GM19238 (cell line): ENCODE data around the gene ADIG.
"Not testable (repeated sequence)": the region's sequence is repeated elsewhere in the genome, so short reads cannot be mapped to it uniquely, and the experiment has no call there.

Source experiments
- DNase-seq: peaks from one replicate; pipeline ENCODE4 v3.0.0; 2011; ENCODE audit warnings: low spot score; ENCODE audit not compliant: insufficient read length

The ADIG gene

DNA sequence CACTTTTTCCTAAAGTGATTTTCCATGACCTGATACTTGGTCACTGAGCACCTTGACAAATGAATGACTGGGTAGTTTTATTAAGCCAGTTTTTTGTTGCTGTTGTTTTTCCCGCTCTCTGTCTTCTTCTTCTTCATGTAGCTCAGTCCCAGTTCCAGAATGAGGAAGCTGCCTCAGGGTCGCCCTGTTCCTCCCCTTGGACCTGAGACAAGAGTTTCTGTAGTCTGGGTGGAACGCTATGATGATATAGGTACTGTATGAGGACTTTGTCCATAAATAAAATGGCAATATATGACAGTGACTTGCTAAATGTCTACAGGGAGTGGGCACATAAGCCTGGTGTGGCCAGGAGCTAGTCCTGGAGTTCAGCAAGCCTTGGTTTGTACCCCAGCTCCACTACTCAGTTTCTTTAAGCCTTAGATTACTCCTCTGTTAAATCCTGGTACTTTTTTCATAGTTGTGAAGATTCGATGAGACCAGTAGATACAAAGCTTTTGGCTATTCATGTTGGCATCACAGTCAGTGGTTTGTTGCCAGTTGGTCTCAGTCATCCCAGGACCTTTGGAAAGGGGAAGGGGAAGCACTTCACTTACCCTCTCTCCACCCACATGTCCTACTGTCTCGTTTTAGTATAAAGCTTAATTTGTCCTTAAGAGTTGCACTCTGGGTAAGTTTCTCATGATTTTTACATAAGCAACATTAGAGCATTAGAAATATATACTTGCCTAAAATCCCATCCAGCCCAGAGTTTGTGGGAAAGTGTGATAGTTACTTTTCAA, 11.1 kb upstream of the ADIG start:
- no peak for DNase-seq

DNA sequence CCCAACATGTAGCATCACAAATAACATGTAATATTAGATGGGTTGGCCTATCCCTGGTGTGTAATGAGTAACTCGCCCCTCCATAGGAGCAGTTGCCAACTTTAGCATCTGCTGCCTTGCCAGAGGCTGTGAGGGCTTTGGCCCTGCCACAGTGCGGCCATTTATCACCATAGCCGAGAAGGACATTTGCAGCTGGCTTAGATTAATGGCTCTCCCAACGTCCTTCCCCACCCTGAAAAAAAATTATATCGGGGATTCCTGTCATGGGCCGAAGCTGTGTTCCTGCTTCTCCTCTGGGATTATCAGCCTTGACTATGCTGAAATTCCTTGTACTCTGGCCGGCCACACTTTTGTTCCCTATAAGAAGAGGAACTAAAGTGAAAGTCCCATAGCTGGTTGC, 7.6 kb upstream of the ADIG start:
- no peak for DNase-seq

DNA sequence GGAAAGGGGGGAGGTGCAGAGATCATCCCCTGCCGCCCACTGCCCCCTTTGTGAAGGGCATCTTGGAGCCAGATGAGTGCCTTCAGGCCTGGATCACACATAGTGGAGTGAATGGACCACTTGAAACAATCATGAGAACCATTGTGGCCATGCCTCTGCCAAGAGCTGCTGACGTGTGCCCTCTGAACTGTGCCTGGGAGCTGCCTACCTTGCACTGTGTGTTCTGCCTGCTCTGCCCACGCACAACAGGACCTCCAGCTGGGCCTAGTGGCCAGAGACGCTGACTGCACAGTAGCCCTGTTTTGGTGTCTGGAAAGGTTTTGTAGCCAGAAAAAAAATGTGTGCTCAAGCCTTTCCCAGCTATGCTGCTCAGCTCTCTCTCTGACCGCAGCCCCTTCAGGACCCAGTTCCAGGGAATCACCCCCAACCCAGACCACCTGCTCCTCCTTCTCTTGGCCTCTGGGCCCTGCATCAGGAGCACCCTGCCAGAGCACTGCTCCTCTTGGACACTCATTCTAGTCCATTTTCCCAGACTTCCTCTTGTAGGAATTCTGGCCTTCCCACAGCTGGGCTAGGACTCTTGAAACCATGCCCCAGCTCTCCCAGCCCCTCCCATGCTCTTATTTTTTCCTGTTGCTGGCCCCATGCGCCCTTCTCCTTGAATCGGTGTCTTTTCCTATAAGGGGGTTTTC, 1.6 kb upstream of the ADIG start:
- no peak for DNase-seq

DNA sequence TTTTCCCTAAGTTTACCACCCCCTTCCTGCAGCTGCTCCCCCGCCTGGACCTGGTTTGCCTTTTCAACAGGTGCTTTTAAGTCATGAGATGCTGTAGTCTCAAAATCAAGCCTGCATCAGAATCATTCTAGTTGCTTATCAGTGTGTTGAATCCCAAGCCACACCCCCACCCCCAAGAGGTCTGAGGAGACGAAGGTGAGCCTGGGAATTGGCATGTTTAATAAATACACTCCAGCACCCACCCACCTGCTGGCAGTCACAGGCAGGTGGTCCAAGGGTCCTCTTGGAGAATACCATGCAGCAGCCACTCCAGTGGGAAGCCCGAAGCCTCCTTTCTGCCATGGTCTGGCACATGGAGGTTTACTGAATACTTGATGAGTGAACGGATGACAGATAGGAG, 1.1 kb upstream of the ADIG start:
- DNase-seq = no peak

DNA sequence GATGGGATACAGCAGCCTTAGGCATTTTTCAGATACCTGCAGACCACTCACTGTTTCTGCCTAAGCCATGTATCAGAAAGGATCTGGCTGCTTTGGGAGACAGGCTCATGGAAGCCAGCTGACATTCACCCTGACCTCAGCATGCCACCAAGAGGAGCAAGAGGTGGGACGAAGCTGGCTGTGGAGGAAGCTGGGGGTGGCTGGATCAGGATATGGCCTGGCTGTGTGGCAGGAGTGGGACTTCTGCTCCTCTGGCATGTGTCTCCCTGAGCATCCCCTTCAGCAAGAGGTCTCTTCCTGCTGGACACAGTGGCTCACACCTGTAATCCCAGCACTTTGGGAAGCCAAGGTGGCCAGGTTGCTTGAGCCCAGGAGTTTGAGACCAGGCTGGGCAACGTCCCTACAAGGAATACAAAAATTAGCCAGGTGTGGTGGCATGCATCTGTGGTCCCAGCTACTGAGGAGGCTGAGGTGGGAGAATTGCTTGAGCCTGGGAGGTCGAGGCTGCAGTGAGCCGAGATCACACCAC, 897 bp downstream of the ADIG start:
- no peak for DNase-seq

DNA sequence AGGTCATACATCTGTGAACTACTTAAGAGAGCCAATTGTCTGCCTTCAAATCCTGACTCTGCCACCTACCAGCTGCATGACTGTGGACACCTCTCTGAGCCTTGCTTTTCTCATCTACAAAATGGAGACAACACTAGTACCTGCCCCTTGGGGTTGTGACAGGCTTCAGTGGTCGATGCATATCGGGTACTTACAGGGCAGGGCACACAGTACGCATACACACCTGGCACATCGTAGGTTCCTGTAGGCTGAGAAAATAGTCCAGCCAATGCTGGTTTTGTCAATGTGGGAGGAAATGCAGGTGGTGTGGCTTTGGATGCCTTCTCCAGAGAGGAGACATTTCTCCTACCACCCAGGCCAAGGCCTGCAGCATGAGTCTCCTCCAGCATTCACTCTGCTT, 2.3 kb downstream of the ADIG start:
- DNase-seq = no peak

DNA sequence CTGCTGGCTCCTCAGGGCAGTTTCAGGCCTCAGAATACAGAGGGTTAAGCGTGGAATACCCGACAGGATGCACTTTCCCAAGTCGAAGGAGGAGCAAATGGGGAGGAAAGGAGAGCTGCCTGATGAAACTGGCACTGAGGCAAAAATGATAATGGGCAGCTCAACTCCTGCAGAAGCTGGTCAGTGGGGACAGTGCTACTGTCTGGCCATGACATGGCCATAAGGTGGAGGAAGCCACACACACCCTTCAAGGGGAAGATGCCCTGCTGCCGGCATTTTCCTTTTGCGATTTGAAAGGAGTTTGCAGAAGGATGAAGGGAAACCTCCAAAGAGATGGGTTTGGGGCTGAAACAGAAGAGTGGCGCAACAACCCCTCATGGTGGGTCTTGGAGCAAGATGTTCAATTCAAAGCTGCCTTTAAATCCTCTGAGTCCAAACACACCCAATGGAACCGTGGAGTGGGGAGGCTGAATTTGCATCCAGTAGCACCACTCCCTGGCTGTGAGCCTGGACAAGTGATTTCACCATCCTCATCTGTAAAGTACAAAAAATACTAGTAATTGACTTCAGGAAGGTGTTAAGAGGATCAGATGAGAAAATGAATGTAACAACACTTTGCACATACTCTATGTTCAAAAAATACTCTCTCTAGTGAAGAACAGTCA, 3.2 kb downstream of the ADIG start:
- DNase-seq = no peak

DNA sequence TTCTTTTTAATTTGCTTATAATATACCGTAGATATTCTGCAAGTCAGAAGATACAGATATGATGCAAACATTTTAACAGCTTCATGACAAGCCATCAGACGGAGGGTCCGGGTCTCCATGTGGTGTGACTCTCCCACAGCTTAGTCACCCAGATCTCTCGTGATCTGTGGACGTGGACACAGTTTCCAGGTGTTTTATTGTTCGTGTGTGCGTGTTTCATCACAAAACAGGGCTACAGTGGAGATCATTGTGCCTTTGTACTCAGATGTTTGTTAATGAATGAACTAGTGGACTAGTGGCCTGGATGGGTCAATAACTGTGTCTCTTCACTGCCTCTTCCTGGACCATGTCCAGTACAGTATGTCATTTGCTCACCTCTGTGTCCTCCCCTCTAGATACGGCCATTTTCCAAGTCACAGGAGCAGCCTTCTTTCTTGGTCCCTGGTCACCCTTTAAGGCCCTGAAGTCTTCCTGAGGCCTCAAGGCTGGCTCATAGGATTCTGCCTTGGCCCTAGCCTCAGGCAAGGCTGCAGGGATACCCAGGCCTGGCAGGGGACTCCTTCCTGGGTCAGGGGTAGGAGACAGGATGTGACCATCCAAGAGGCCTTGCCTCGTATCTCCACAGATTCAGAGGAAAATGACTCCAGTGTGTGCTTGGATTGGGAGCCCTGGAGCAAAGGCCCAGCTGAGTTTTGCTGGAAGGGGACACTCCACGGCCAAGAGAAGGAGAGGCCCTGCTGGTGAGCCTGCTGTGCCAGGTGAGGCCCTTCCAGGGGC, 4.6 kb downstream of the ADIG start:
- no peak for DNase-seq

DNA sequence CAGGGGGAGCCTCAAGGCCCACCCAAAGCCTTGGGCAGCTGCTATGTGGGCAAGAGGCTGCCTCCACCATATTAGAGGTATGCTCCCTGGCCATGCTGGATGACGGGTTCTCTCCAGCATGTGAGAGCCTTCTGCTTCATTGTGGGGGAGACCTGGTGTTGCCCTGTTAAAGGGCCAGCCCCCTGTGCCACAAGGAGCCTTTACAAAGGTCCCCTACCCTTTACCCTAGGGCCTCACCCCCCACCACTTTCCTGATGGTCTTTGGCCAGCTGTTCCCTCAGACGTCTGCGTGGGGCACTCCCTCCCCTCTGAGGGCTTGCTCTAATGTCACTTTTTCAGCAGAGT, 5.2 kb downstream of the ADIG start:
- no peak for DNase-seq

DNA sequence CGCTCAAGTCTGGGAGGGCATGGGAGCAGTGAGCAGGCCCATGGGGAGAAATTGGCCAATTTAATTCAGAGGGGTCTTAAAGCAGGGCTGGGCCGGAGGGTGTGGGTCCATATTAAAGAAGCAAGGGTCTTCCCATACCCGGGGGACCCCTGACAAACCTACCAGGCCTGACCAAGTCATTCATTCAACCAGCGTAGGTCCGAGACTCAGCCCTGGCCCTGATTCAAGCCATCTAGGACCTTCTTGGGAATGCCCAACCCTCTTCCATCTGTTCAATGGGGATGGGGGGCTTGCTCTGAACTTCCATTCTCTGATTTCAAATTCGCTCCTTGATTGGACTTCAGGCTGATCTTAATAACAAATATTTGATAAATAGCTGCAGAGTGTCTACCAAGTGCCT, 7.3 kb downstream of the ADIG start:
- no peak for DNase-seq

DNA sequence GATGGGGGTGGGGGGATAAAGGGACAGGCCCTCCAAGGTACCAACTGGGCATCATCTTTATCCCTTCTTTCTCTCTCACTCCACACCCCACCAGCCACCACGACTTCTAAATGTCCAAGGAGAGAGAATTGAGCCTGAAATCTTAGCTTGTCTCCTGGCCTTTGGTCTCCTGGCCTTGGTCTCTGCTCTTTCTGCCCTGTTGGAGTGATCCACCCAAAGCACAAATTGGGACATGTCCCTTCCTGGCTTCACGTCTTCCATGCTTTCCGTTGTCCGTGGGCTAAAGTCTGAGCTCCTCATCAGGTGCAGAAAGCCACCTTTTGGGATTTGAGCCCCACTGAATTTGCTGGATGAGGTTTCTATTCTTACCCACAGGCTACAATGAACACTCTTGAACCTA, 8.4 kb downstream of the ADIG start:
- no peak for DNase-seq

DNA sequence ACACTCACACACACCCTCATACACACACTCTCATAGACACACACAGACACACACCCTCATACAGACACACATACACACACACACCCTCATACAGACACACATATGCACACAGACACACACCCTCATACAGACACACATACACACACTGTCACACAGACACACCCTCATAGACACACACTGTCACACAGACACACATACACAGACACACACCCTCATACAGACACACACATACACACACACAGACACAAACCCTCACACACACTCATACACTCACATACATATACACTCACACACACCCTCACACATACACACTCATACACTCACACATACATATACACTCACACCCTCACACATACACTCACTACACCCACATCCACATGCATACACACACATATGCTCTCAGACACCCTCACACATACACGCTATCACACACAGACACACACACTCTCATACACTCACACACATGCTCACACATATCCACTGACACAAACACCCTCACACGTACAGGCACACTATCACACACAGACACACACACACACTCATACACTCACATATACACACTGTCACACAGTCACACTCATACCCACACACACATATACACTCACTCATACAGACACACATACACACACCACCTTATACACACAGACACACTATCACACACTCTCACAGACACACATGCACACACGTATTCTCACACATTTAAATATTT, 9.1 kb downstream of the ADIG start:
- no peak for DNase-seq

DNA sequence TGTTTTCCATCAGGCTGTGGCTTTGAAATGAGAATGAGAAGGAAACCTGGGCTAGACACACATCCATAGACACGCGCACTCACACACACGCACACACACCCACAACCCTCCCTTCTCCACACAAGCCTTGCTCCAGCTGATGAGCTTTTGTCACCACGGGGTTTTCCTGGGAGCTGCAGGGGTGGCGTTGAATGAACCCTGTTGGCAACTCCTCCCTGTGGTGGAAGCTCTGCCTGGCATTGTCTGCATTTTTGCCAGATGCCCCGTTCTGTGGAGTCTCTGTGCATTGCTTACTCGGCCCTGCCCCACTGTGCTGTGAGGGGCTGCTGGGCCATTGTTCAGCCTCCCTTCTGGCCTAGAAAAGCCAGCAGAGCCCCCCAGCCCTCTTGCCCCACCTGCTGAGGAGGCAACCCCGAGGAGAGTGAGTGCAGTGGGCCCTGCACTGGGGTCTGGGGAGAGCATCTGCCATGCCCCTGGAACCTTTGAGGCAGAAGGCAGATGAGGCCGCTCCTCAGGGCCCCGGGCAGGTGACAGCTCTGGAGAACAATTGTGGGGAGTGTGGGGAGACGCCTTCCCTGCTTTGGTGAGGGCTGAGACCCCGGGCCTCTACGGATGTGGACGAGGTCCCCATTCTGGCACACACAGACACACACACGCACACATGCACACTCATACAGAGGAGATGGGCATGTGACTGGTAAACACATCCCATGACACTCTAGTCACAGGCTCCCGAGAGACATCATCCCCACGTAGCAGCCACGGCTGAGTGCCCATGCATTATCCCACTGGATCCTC, 9.9 kb downstream of the ADIG start:
- no peak for DNase-seq

DNA sequence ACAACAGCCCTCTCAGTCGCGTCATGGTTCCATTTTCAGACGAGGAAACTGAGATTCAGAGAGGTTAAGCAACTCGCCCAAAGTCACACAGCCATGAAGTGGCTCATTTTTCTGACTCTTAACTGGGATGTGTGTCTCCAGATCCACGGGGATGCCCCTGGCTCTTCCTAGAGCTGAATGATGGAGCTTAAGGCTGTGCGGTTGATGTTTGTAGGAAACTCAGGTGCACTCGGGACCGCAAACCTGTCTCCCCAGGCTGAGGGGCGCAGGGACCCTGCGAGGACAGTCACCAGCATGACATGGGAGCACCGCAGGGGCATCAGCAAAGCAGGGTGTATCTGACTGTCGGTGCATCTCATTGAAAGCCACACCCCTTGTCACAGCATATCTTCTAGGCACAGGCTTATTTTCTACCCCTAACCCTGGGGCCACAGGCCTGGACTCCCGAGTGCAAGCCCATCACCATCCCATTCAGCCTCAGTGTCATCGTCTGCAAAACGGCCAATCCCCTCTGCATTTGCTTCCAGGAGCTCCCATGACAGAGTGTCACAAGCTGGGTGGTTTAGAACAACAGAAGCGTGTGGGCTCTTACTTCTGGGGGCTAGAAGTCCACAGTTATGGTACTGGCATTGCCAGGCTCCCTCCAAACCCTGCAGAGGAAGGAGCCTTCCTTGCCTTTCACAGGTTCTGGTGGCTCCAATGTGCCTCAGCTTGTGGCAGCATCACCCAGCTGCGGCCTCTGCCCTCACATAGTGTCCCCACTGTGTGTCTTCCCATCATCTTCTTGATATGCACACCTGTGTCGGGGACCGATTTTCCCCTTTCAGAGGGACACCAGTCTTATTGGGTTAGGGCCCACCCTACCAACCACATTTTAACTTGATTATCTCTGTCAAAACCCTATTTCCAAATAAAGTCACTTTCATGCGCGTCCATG, 10.7 kb downstream of the ADIG start:
- DNase-seq = no peak

DNA sequence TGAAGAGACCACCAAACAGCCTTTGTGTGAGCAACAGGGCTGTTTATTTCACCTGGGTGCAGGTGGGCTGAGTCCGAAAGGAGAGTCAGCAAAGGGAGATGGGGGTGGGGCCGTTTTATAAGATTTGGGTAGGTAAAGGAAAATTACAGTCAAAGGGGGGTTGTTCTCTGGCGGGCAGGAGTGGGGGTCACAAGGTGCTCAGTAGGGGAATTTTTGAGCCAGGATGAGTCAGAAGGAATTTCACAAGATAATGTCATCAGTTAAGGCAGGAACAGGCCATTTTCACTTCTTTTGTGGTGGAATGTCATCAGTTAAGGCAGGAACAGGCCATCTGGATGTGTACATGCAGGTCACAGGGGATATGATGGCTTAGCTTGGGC, 11.4 kb downstream of the ADIG start:
- not testable (repeated sequence) for DNase-seq

DNA sequence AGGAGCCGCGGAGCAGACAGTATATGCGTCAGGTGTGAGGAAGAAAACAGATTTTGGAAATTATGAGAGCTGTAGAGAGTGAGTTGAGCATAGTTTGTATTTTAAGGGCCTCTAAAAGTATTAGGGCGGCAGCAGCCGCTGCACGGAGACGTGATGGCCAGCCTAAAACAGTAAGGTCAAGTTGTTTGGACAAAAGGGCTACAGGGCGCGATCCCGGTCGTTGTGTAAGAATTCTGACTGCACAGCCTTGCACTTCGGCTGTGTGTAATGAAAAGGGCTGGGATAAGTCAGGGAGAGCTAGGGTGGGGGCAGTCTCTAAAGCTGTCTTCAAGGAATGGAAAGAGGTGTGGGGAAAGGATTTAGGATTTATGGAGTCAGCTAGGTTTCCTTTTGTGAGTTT, 13.3 kb downstream of the ADIG start:
- not testable (repeated sequence) for DNase-seq

DNA sequence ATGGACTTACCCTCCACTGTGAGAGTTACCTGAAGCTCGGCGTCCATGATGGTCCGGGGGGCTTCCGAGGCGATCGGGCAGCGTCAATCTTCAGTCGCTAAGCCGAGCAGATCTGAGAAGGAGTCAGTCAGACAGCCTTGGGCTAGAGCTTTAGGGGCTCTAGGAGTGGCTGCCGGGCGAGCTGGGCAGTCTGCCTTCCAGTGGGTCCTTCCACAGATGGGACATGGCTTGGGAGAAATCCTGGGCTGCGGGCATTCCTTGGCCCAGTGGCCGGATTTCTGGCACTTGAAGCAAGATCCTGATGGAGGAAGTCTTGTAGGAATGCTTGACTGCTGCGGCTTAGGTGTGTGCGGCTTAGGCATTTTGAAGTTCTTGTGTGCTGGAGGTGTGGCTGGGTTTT, 14.9 kb downstream of the ADIG start:
- not testable (repeated sequence) for DNase-seq

DNA sequence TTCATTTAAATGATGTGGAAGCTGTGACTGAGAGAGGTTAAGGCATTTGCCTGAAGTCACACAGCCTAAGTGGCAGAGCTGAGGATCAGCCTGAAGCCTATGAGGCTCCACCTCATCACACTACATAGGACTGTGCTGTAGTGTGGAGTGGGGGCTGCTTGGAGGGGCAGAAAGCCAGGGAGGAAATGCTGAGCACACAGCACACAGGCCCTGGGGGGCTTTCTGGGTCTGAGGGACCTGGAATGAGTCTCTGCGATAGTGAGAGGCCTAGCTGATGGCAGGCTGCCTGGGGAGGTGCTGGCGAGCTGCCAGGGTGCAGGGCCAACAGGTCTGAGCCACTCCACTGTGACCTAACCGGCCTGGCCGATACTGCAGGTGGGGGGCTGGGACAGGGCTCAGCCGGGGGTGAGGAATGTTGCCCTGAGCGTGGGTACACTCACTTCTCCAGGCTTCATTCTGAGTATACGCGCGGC, 18.4 kb downstream of the ADIG start:
- DNase-seq = no peak

DNA sequence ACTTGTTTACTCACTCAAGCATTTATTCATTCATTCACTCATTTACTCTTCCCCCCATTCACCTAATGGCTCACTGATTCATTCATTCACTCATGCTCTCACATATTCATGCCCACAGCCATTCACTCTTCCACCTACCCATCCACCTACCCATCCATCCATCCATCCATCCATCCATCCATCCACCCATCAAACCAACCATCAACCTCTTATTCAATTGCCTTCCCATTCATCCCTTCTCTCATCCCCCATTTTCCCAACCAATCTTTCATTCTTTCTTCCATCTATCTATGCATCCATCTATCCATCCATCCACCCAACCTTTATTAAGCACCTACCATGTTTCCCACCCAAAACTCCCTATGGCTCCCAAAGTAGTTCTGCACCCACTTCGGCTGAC, 19.1 kb downstream of the ADIG start:
- no peak for DNase-seq
